Gastrocnemius medialis (tissue), 4 donors: Measurements from ENCODE around the gene XRRA1. TPM values are rescaled to one million over a fixed set of nuclear protein-coding genes. Genes with fewer than 3 reads are reported as not detected.
A peak's percentile ranks its signal among the peaks of the same experiment; 100 is the strongest.
"Not testable (repeated sequence)": the region's sequence is repeated elsewhere in the genome, so short reads cannot be mapped to it uniquely, and the experiment has no call there.

ENCODE experiments used
- ATAC-seq, 2 donors: fragments of 150-250 bp; one replicate each; pipeline ENCODE4 v1.9.1; 2016
- DNase-seq, 2 donors: peaks; one replicate each; pipeline ENCODE4 v3.0.0-alpha.2; 2019
- H3K27ac ChIP-seq, 4 donors: fragments of 200-600 bp; sonication (generic); 1 replicate in 1 of 4; 2 replicates in 3 of 4; pipeline ENCODE4 v1.5.1; 2016 to 2018; ENCODE audit warnings: mild to moderate bottlenecking in 2 of 4, moderate library complexity in 1 of 4
- H3K27me3 ChIP-seq, 3 donors: fragments of 200-600 bp; sonication (generic) in 2 of 3; 1 replicate in 1 of 3; 2 replicates in 2 of 3; pipeline versions ENCODE4 v1.5.1 to v1.6.0; 2016 to 2019; ENCODE audit warnings: mild to moderate bottlenecking in 1 of 3, moderate library complexity in 1 of 3
- H3K36me3 ChIP-seq, 2 donors: fragments of 200-600 bp; sonication (generic) in 1 of 2; one replicate each; pipeline ENCODE4 v1.5.1; 2017 to 2018
- H3K4me1 ChIP-seq, 2 donors: fragments of 200-600 bp; sonication (generic) in 1 of 2; one replicate each; pipeline ENCODE4 v1.5.1; 2016 to 2017; ENCODE audit warnings: mild to moderate bottlenecking in 2 of 2
- H3K4me3 ChIP-seq, 4 donors: fragments of 200-600 bp; sonication (generic) in 3 of 4; 1 replicate in 1 of 4; 2 replicates in 3 of 4; pipeline ENCODE4 v1.5.1; 2016 to 2019; ENCODE audit warnings: mild to moderate bottlenecking in 2 of 4
- H3K9me3 ChIP-seq, 3 donors: fragments of 200-600 bp; sonication (generic) in 2 of 3; 1 replicate in 1 of 3; 2 replicates in 2 of 3; pipeline ENCODE4 v1.5.1; 2016 to 2019
- CTCF ChIP-seq, 5 experiments: fragments of 450-650 bp in 3 of 5; fragments of 200-600 bp in 2 of 5; sonication (generic) in 2 of 5; IDR thresholded peaks in 4 of 5; conservative IDR thresholded peaks in 1 of 5; 1 replicate in 4 of 5; 2 replicates in 1 of 5; pipeline ENCODE4 v1.5.1; 2016 to 2019; ENCODE audit warnings: antibody characterized with exemption in 5 of 5, mild to moderate bottlenecking in 3 of 5, moderate library complexity in 3 of 5
- POLR2A ChIP-seq, 2 donors: fragments of 450-650 bp; IDR thresholded peaks; one replicate each; pipeline ENCODE4 v1.6.1; 2017; ENCODE audit warnings: antibody characterized with exemption in 2 of 2, mild to moderate bottlenecking in 2 of 2, moderate library complexity in 2 of 2
- in situ Hi-C, 4 donors: fragments of 200-750 bp; cut with MboI; loops; one replicate each; pipeline versions ENCODE4 v1.15.0 to v1.8.0; 2017; ENCODE audit warnings: low sequenced_read_pairs in 4 of 4
- intact Hi-C: fragments of 100-400 bp; cut with DNase I; formaldehyde crosslinking; loops from one replicate; pipeline ENCODE4 v1.15.1; 2023; ENCODE audit warnings: low total_unique reads
- total RNA-seq, 4 donors: library from RNA; depleted of rRNA; stranded (reverse); fragments of >200 nt; gene quantifications; one replicate each; pipeline versions ENCODE4 v1.1.0 to v1.2.3, GENCODE V29; 2016

The XRRA1 gene, protein sequence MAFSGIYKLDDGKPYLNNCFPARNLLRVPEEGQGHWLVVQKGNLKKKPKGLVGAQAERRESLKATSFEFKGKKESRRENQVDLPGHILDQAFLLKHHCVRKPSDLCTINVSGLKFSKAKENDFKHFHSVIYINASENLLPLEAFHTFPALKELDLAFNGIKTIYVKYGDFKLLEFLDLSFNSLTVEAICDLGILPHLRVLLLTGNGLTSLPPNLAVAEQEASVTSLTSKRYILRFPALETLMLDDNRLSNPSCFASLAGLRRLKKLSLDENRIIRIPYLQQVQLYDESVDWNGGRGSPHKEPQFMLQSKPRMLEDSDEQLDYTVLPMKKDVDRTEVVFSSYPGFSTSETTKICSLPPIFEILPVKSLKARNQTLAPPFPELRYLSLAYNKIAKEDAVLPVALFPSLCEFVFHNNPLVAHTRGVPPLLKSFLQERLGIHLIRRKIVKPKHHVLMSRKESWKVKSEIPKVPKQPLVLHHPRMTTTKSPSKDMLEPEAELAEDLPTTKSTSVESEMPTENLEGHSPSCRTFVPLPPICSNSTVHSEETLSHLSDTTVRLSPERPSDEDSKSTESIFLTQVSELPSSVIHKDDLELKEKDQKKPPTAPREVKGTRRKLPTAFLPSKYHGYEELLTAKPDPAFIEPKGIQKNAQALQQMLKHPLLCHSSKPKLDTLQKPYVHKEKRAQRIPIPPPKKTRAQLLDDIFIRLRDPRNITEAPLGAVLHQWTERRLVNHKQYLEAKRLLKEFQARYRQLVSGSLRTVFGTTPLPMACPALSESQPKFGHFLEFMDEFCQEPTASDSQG
- total RNA-seq, result 10 to 100 TPM in 1 of 4 donors, 1 to 10 TPM in 3; 7.8 to 16.8 (median 8.8) TPM

DNA sequence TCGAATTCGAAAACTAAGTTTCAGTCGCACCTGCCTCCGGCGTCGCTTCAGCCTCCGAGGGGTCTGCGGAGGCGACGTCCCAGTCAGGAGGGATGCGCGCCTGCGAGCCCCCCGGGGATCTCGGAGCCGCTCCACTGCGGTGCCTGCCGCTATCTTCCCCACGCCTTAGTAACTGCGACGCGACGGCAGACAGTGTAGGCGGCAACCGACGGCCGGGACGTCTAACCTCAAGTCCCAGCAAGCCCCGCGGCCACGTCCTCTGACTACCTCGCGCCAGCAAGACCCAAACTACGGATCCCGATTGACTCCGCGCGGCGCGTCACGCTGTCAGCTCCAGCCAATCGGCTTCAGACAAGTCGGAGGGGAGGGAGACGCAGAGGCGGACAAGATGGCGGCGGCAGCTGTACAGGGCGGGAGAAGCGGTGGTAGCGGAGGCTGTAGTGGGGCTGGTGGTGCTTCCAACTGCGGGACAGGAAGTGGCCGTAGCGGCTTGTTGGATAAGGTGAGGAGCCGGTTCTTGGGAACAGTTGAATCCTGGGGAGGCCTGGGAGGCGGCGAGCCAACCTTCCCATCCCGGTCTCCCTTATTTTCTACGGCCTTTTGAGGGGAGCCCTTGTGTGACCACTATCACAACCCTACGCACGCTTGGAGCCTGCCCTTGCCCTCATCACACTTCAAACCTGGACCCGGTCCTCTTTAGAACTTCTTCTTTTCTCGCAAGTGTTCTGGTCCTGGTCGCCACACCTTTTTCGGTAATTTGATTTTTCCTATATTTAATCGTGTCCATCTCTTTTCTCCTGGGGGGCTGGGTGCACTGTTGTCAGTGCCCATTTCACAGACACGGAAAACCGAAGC is at the start of gene XRRA1, which contains the start of gene SPCS2:
TSS of gene XRRA1 (minus strand) at position 194 of the 855 bp plus-strand sequence. CDS start 8,213 bp downstream, outside the sequence.
TSS of gene SPCS2 (plus strand) at position 369 of the 855 bp plus-strand sequence. CDS start at position 389, 20 bp downstream.
- intact Hi-C loops, result loop anchor here (1.0 to 2.0 kb wide), 2 partner anchors 40 to 65 kb away; partner anchors contain the start of gene NEU3
- ATAC-seq, result peak; percentile 98 to 99
- H3K4me1 ChIP-seq, result peaks cover 39 to 41% of the 10 kb centered on the region in 2 donors
- peak; percentile 99 for DNase-seq
- no peaks in the 10 kb centered on the region for H3K9me3 ChIP-seq
- no peaks in the 10 kb centered on the region for H3K27me3 ChIP-seq
- peak; percentile 84 to 89 for TF ChIP-seq POLR2A (IDR thresholded peaks at IDR 0.05)
- no peak for TF ChIP-seq CTCF (IDR thresholded peaks at IDR 0.05 in 4 of 5, conservative IDR thresholded peaks at IDR 0.05 in 1 of 5)
- H3K27ac ChIP-seq, result peak within 1 kb of the TSS; percentile 92 to 97 (median 92)
- in situ Hi-C loops, result loop anchor here in 1 of 4 donors (25.0 kb wide), 1 partner anchor 288 kb away; the partner anchor contains the start of gene TPBGL
- H3K4me3 ChIP-seq, result peak within 1 kb of the TSS; percentile 81 to 94 (median 89)
- no peaks in the 10 kb centered on the region for H3K36me3 ChIP-seq

DNA sequence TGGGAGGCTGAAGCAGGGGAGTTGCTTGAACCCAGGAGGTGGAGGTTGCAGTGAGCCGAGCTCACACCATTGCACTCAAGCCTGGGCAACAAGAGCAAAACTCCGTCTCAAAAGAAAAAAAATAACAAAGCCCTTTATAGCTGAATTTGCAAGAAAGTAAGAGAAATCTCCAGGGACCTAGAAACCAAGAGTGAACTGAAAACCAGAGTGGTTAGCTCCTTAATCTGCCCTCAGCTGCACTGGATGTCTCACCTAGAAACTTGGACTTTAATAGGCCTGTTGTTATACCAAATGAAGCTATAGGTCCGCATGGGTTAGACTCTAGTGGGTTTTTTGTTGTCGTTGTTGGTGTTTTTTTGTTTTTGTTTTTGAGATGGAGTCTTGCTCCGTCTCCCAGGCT is 44.0 kb upstream of the XRRA1 start:
- Histone ChIP-seq H3K4me3 (no peak overlapping the region), H3K27me3 (no peaks in the 10 kb centered on the region), H3K27ac (peak overlapping the region in 1 of 4 donors; percentile 95), H3K36me3 (peaks cover 0 to 16% of the 10 kb centered on the region in 2 donors), H3K9me3 (no peaks in the 10 kb centered on the region), H3K4me1 (peaks cover 33 to 39% of the 10 kb centered on the region in 2 donors)
- TF ChIP-seq CTCF (IDR thresholded peaks at IDR 0.05 in 4 of 5, conservative IDR thresholded peaks at IDR 0.05 in 1 of 5) (no peak), POLR2A (IDR thresholded peaks at IDR 0.05) (no peak)
- in situ Hi-C loops, result no loop called here
- intact Hi-C loops, result no loop called here
- DNase-seq, result no peak
- no peak for ATAC-seq

DNA sequence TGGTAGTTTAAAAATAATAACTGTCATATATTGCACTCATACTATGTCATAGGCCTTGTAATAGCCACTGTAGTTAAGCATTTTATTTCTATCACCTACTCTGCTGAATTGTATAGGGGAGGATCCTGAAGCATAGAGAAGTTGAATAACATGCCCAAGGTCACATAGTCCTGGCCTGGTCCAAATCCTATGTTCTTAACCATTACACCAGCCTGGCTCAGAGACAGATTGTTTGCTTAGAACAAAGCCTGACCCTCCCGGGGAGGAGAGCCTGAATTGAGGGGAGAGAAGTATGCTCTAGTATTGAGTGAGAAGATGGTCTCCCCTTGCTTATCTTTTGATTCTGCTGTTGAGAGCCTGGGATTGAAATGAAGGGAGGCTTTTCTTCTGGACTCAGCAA is 42.0 kb upstream of the XRRA1 start:
- in situ Hi-C loops (no loop called here), intact Hi-C loops (no loop called here)
- Histone ChIP-seq H3K4me3 (peak overlapping the region in 2 of 4 donors; percentile 88 to 95), H3K36me3 (peaks cover 0 to 16% of the 10 kb centered on the region in 2 donors), H3K27ac (peak overlapping the region; percentile 28 to 96 (median 92)), H3K4me1 (peaks cover 33 to 39% of the 10 kb centered on the region in 2 donors), H3K27me3 (no peaks in the 10 kb centered on the region), H3K9me3 (no peaks in the 10 kb centered on the region)
- ATAC-seq (no peak), DNase-seq (no peak)
- TF ChIP-seq CTCF (IDR thresholded peaks at IDR 0.05 in 4 of 5, conservative IDR thresholded peaks at IDR 0.05 in 1 of 5) (no peak), POLR2A (IDR thresholded peaks at IDR 0.05) (no peak)

DNA sequence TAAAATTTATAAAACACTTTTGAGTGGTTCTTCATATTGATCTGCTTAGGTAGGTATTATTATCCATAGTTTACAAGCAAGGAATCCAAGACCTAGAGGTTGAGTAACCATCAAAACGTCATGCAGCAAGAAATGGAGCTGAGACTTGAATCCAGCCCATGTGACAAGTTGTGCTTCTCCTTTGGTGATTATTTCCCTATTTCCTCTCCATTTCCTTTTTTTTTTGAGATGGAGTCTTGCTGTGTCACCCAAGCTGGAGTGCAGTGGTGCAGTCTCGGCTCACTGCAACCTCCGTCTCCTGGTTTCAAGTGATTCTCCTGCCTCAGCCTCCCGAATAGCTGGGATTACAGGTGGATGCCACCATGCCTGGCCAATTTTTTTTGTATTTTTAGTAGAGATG is 41.3 kb upstream of the XRRA1 start:
- DNase-seq, H3K27me3 ChIP-seq, H3K9me3 ChIP-seq, intact Hi-C loops, ATAC-seq, in situ Hi-C loops: not testable (repeated sequence)
- H3K4me1 ChIP-seq, result peaks cover 33 to 39% of the 10 kb centered on the region in 2 donors
- H3K36me3 ChIP-seq, result peaks cover 0 to 12% of the 10 kb centered on the region in 2 donors
- peak overlapping the region in 3 of 4 donors; percentile 88 to 95 (median 94) for H3K4me3 ChIP-seq
- peak overlapping the region; percentile 88 to 96 (median 96) for H3K27ac ChIP-seq
